Stimulated activated CD8-positive, alpha-beta memory T cell treated with anti-CD3 and anti-CD28 coated beads, Interleukin-7, amount 100 ng/mL, for 4 hours (primary cell): ENCODE data around the gene CCDC86.

Source experiments
- DNase-seq, 2 donors: peaks; one replicate each; pipeline ENCODE4 v3.0.0-alpha.2; 2020; ENCODE audit warnings: low read depth in 2 of 2

The CCDC86 gene

DNA sequence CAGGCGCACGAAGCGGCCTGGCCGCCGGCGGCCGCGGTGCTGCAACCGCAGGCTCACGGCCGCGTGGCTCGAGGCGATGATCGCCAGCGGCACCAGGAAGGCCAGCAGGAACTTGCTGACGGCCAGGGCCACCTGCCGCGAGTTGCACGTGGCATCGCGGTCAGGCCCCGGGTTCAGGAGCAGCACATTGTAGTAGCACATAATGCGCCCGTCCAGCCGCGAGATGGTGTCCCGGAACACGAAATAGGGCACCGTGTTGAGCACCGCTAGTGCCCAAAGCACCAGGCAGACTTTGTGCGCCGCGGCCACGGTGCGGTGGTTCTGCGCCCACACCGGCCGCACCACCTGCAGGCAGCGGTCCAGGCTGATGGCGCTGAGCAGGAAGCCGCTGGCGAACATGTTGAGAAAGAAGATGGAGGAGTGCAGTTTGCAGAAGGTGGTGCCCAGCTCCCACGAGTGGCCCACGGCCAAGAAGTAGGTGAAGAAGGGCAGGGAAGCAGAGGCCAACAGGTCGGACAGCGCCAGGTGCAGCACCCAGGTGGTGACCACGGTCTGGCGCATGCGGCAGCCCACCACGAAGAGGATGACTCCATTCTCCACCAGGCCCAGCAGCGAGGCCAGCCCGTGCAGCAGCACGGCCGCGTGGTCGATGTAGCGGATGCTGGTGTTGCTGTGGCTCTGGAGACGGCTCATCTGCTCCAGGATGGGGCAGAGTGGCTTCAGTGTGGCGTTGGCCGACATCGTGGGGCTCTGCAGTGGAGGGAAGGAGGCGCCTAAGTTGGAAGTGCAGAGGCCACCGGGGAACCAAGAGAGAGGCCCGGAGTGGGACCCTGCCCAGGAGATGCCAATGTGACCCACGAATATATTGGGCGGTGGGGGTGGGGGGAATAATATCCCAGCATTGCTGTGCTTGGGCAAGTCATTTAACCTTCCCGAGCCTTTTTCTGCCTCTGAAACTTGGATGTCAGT, 11.4 kb downstream of the CCDC86 start:
- no peak for DNase-seq

DNA sequence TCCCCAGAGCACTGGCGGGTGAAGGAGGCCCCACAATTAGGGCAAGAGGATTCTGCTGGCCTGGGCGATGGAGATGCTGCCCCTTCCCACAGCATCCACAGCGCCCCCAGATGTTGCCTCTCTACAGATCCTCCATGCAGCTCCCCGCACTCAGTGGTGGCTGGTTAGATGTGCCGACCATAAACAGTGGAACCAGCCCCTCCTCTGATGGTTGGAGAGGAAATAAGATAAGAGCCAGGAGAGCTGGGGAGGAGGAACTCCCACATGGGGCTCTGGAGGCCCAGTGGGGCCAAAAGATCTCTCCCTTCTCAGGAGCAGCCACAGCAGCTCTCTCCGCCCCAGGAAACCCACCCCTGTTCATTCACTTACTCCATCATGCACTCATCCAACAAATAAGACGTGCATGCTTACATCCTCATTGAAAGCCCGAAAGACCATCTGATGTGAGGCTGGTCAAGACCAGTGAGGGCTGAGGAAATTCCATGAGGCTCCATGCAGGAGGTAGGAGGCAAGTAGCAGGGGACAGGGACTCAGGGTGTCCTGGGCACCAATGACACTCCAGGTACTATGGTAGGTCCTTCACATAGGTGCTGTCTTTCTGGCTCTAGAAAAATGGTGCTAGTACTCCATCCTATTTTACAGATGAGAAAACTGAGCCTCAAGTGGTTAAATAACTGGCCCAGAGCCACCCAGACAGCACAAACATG, 12.4 kb downstream of the CCDC86 start:
- no peak for DNase-seq

DNA sequence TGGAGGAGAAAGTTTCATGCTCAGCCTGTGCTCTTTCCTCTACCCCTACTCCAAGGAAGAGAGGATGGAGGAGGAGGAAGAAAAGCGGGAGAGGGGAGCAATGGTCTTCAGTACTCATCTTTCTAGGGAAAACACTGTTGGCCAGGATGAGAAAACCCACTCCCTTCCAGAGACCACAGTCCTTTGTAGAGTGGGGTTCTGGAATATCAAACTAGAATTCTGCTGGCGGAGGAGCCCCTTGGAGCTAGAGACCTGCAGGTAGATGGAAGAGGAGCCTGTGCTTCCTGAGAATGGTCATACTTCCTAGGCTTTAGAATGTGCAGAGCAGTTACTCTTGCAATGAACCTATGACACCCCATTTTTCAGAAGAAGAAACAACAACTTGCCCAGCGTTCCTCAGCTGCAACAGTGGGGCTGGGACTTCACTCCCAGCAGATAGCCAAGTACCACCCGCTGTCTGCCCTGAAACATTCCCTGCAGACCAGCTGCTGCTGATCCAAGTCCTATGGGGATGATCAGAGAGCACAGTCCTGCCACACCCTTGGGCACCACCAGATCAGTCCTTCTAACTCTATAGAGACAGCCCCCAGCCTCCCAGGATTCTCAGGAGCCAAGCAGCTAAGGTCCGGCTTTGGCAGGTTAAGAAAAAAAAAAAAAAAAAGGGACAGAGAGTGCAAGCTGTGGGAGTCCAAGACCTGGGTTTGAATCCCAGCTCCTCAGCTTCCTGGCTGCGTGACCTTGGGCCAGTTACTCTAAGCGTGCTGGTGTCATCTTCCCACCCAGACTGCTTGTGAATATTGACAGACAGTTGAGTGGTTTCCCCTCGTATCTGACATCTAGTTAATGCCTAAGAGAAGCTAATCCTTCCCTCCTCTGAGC, 13.2 kb downstream of the CCDC86 start:
- DNase-seq, result no peak

DNA sequence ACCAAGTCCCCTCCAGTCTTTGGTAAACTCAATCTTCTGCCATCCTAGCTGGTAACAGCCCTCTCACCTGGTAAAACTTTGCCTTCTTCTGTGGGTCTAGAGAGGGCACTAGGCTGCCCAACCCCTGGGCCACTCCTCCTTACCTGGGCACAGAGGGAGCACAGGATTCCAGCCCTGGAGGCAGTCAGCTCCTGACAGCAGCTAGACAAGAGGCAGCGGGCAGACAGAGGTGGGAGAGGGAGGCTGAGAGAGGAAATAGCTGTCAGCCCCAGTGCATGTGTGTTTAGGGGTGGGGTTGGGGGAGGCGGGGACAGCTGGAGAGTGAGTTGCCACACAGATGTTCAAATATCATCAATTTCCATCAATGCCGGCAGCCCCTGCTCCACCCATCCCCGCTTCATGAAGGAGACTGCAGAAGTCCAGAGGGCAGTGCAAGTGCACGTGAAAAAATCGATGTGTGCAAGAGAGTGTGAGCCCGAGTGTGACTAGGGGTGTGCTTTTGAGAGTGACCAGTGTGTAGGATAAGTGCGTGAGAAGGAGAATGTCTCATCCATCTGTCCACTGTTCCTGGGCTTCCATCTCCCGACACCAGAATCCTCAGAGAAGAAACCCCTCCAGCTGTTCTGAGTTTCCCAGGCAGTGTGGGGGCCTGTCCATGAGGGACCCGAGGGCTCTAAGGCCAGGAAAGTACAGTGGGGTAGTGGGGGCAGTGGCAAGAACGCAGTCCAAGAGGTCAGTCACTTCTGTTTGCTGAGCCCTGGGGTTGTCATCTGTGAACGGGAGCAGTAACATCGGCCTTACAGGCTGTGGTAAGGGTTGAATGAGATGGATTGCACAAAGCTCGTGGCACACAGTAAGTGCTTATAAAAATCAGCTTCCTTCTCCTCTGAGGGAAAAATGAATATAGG, 14.1 kb downstream of the CCDC86 start, which contains the start of gene PTGDR2:
TSS of gene PTGDR2 (minus strand) at position 225 of the 908 bp plus-strand sequence. CDS start 2,228 bp downstream, outside the sequence.
- no peak for DNase-seq

DNA sequence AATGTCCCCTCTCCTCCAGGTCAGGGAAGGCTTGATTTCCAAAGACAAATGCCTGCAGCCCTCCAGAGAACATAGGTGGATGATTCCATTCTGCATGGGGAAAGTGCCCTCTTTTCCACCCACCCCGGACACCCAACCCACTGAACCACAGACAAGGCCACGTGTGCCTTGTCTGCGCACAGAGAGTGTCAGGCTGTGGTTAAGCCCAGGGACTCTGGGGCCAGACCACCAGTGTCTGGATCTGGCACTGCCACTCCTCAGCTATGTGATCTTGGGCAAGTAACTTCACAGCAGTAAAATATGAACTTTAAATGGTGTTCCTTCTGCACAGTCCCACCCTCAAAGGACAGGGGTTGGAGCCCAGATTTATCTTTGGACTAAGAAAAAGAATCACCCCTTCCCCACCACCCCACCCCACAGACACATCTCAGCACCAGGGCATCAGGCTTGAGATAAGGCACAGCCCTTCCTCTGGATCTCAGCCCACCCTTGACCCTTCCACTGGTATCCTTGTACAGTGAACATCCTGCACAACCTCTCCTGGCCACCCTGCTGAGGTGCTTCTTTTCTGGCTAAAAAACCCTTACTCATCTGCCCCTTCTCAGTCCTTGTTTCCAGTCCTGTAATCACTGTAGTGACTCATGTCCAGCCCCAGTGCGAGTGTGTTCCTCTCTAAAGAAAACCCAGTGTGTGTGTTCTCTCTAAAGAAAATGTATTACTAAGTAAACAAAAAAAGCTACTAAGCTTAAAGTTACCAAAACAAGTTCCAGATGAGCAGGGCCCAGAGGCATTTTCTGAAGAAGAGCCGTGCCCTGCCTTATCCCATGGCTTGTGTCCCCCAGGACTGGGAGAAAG, 15.7 kb downstream of the CCDC86 start:
- no peak for DNase-seq

DNA sequence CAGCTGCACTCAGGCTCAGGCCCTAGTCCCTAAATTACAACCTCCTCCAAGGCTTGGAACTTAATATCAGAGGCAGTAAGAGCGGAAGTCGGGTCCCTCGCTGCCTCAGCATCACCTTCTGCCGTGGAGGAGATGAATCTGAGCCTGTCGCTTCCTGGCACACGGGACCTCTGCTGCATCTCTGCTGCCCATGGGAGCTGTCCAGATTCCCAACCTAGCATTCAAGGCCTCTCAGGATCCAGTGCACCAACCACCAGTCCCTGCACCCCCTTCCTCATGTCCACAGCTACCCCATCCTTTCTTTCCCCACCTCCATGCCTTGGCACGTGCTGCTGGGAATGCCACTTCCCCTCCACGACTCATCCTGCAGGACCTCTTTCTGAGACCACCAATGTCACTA, 16.3 kb downstream of the CCDC86 start:
- DNase-seq, result no peak

DNA sequence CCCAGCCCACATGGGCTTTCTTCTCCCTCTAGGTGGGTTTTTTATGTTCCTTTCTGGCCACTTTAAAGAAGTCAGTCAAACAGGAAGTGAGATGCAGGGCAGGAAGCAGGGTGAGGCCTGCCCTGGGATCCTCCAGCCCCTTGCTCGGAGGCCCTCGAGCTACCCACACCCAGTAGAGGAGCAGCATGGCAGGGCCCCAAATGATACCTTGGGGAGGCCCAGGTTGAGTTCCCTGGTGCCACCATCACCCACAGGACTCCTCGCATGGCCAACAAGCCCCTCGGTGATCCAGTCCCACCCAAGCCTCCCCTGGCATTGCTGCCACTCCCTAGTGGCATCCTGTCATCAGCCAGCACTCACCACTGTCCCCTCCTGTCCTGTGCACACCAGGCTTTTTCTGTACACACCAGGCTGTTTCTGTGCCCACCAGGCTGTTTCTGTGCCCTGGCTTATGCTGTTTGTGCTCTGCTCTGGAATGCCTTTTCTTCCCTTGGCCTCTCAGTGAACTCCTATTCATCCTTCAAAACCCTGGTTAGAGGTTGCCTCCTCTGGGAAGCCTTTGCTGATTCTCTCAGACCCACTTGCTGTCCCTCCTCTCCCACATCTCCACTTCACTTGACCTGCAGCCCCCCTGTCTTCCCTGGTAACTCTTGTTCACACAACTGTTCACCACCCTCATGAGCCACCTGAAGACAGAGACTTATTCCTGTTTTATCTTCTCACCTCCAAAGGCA, 17.0 kb downstream of the CCDC86 start:
- DNase-seq, result no peak

DNA sequence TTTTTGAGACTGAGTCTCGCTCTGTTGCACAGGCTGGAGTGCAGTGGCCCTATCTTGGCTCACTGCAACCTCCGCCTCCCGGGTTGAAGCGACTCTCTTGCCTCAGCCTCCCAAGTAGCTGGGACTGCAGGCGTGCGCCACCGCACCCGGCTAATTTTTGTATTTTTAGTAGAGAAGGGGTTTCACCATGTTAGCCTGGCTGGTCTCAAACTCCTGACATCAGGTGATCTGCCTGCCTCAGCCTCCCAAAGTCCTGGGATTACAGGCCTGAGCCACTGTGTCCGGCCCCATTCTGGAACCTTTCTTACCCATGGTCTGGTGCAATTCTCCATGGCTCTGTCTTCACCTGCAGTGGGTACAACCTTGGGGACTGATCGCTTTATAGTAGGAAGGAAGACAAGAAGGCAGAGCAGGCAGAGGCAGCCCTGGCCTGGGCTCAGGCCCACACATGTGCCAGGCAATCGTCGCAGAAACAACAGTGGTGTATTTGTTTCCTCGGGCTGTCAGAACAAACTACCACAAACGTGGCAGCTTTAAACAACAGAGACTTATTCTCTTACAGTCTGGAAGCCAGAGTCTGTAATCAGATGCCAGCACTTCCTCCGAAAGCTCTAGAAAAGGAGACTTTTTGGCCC, 17.8 kb downstream of the CCDC86 start:
- DNase-seq, result no peak

DNA sequence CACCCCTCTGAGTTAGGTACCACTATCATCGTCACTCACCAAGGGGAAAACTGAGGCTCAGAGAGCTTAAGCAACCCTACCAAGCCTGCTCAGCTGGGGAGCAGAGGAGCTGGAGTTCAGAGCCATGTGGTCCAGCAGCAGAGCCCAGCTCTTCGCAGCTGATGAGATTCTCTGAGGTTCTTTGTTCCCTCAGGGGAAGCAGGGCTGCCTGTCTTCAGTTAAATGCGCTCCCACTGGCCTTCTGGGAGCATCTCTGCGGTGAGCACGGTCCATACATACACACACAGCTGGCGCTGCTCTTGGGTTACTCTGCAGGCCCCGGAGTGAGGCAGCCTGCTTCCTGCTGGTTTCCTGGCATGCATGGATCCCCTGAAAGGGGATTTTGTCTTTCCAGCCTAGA, 19.0 kb downstream of the CCDC86 start:
- DNase-seq, result no peak

DNA sequence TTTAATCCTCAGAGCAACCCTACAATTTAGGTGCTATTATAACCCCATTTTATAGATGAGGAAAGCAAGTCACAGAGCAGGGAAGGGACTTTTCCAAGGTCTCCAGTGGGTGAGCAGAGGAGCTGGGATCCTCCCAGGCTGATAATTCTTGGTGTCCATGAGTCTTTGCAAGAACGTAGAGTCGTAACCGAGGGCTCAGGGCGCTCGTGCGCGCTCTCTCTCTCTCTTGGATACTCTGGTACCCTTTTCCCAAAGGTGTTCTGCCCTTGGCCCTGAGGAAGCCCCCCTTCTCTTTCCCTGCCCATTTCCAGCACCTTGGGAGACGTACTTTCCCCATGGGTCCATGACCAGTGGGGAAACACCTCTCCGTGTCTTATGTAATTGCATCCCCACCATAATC, 20.3 kb downstream of the CCDC86 start:
- no peak for DNase-seq

DNA sequence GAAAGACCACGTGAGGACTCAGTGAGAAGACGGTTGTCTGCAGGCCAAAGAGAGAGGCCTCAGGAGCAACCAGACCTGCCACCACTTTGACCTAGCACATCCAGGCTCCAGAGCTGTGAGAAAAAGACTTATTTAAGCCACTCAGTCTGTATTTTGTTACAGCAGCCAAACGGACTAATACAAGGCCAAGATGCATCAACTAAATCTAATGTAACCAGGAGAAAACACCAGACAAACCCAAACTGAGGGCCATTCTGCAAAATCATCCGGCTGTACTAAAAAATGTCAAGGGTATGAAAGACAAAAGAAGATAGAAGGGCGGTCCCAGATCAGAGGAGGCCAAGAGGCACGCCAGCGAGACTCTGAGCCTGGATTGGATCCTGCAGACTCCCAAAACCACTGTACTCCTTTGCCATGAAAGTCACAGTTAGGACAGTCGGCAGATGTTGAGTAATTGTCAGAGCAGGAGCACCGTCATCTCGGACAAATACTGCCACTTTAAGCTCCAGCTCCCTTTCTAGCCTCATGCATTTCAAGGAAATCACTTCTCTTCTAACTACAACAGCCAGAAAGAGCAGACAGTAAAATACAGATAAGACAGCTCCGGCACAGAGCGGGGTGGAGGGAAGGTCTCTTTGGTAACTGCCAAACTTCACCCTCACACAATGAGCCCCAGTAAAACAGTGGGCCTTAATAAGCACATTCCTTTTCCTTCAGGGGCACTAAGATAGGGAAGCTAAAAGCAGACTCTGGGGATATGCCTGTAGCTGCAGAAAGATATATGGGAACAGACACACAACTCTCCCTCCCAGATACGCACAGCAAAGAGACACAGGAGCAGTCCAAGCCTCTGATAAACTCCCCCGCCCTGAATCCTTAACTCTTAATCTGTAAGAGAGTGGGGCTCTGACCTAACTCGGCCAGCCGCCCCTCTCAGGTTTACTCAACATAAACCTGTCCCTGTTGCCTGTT, 21.9 kb downstream of the CCDC86 start:
- DNase-seq, result no peak

DNA sequence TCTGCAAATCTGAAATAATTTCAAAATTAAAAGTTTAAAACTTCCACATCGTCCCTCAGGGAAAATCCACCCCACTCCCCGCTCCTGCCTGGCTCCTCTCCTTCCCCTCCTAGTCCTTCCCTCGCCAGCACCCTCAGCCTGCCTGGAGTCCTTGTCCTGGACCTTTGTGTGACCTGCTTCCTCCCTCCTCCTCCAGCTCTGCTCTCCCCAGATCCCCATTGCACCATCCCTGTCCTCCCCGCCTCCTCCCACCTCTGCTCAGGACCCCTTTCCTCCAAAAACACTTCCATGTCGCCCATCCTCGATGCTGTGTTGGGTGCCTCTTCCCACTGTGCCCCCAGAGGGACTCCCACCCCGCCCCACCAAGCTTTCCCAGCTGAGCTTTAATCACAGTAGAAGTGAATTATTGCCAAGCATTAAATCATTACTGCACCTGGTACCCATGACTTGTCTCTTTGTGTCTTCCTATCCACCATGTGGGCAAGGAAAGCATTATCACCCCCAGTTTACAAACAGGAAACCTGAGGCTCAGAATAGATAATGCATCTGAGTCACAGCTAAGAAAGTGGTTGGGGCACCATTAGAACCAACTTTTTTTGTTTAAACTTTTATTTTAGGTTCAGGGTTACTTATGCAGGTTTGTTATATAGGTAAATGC, 23.1 kb downstream of the CCDC86 start:
- no peak for DNase-seq

DNA sequence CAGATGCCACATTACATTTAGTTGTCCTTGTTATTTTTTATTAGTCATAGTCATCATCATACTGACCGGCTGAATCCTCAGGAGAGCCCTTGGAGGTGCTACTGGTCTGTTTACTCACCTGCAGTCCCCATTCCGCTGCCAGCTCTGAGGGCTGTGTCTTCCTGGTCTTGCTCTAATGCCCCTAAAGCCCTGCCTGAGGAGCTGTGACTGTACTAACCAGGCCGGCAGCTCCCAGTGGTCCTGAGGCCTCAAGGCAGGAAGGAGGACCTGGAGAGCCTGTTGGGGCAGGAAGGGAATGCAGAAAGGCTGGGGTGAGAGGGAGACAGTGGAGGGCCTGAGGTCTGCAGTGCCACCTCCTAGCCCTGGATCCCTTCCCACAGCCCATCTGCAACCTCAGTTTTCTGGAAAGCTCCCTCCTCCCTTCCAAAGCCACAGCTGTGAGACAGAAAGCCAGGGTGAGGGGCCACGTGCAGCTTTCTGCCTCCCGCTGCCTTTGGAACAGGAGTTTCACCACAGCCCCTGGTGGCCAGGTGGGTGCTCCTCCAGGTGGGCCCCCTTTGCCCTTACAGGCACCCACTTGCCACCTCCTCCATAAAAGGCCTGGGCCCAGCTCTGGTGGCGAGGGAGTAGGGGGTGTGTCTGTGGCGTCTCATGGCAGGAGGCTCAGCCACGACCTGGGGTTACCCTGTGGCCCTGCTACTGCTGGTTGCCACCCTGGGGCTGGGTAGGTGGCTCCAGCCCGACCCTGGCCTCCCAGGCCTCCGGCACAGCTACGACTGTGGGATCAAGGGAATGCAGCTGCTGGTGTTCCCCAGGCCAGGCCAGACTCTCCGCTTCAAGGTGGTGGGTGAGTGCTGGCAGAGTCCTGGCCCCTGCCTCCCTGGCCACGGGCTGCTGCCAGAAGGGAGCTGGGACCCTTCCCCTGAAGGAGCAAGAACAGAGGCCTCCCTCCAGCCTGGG, 25.3 kb downstream of the CCDC86 start, which contains the start of gene ZP1:
TSS of gene ZP1 (plus strand) at position 632 of the 960 bp plus-strand sequence. CDS start at position 652, 20 bp downstream.
- DNase-seq, result no peak

DNA sequence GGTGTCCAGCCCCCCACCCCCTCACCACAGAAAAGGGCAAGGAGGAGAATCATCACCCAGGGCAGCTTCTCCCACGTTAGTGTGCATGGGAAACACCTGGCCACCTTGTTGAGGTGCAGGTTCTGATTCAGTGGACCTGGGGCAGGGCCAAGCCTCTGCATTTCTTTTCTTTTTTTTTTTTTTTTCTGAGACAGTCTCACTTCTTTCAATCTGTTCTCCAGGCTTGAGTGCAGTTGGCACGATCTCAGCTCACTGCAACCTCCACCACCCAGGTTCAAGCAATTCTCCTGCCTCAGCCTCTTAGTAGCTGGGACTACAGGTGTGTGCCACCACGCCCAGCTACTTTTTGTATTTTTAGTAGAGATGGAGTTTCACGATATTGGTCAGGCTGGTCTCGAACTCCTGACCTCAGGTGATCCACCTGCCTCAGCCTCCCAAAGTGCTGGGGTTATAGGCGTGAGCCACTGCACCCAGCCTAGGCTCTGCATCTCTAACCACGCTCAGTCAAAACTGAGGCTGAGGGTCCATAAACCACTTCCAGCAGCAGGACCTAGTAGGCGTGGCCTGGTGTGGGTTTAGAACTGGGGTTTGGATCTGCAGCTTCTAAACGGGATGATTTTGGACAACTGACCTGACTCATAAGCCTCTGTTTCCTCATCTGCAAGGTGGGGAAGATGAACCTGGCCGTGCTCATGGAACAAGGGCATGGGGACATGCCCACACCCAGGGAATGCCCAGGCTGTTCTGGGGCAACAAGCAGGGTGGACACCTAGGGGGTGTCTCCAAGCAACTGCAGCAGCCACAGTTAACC, 26.2 kb downstream of the CCDC86 start:
- no peak for DNase-seq
